Neural cell (in vitro differentiated cells): ENCODE results near the gene GINS3.
"Not testable (repeated sequence)": the region's sequence is repeated elsewhere in the genome, so short reads cannot be mapped to it uniquely, and the experiment has no call there.

Source experiments
- EP300 ChIP-seq: fragments of 450-650 bp; conservative IDR thresholded peaks from 2 replicates; pipeline ENCODE4 v1.6.1; 2014; ENCODE audit warnings: antibody characterized with exemption, mild to moderate bottlenecking, moderate library complexity; ENCODE audit not compliant: poor library complexity, severe bottlenecking
- EZH2 ChIP-seq: fragments of 200-600, 300-800 bp; shearing (Covaris generic), sonication (generic); IDR thresholded peaks from 2 replicates; pipeline ENCODE4 v1.6.1; 2014; ENCODE audit warnings: antibody characterized with exemption, low read length, borderline replicate concordance, mild to moderate bottlenecking; ENCODE audit not compliant: insufficient read depth, poor library complexity, severe bottlenecking
- MXI1 ChIP-seq: fragments of 450-650 bp; conservative IDR thresholded peaks from 2 replicates; pipeline ENCODE4 v1.6.1; 2014; ENCODE audit warnings: antibody characterized with exemption, mild to moderate bottlenecking; ENCODE audit not compliant: poor library complexity, severe bottlenecking
- POLR2AphosphoS5 ChIP-seq: IDR thresholded peaks from 2 replicates; pipeline ENCODE4 v1.6.1; 2012
- RAD21 ChIP-seq: fragments of 450-650 bp; conservative IDR thresholded peaks from 2 replicates; pipeline ENCODE4 v1.6.1; 2014; ENCODE audit warnings: antibody characterized with exemption, mild to moderate bottlenecking, moderate library complexity
- REST ChIP-seq: IDR thresholded peaks from 2 replicates; pipeline ENCODE4 v1.6.1; 2012; ENCODE audit warnings: borderline replicate concordance
- SMC3 ChIP-seq: fragments of 450-650 bp; conservative IDR thresholded peaks from 2 replicates; pipeline ENCODE4 v1.6.1; 2014; ENCODE audit warnings: antibody characterized with exemption, mild to moderate bottlenecking, moderate library complexity; ENCODE audit not compliant: poor library complexity
- TAF1 ChIP-seq: IDR thresholded peaks from 2 replicates; pipeline ENCODE4 v1.6.1; 2012; ENCODE audit warnings: low read depth
- TF ChIP-seq, protein P1 (sequence below): fragments of 450-650 bp; IDR thresholded peaks from 2 replicates; pipeline ENCODE4 v1.5.1; 2014; ENCODE audit warnings: antibody characterized with exemption, mild to moderate bottlenecking, moderate library complexity; ENCODE audit not compliant: poor library complexity, severe bottlenecking

DNA sequence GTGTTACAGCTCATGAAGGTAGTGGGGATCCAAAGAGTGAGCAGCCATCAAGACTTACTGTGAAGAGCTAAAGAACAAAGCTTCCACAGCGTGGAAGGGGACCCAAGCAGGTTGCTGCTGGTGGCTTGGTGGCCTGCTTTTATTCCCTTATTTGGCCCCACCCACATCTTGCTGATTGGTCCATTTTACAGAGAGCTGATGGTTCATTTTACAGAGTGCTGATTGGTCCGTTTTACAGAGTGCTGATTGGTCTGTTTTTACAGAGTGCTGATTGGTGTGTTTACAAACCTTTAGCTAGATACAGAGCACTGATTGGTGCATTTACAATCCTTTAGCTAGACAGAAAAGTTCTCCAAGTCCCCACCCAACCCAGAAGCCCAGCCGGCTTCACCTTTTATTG lies 9.0 kb downstream of the GINS3 start:
- not testable (repeated sequence) for TF ChIP-seq EZH2, SMC3, MXI1, RAD21, TAF1, POLR2AphosphoS5, EP300, REST
- TF ChIP-seq, protein P1, sequence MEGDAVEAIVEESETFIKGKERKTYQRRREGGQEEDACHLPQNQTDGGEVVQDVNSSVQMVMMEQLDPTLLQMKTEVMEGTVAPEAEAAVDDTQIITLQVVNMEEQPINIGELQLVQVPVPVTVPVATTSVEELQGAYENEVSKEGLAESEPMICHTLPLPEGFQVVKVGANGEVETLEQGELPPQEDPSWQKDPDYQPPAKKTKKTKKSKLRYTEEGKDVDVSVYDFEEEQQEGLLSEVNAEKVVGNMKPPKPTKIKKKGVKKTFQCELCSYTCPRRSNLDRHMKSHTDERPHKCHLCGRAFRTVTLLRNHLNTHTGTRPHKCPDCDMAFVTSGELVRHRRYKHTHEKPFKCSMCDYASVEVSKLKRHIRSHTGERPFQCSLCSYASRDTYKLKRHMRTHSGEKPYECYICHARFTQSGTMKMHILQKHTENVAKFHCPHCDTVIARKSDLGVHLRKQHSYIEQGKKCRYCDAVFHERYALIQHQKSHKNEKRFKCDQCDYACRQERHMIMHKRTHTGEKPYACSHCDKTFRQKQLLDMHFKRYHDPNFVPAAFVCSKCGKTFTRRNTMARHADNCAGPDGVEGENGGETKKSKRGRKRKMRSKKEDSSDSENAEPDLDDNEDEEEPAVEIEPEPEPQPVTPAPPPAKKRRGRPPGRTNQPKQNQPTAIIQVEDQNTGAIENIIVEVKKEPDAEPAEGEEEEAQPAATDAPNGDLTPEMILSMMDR, result not testable (repeated sequence)
